Sigmoid colon (tissue), 7 donors: ENCODE measurements around the gene DRD5. TPM values are rescaled to one million over a fixed set of nuclear protein-coding genes. Genes with fewer than 3 reads are reported as not detected.

Source experiments
- DNase-seq: peaks from one replicate; pipeline ENCODE4 v3.0.0-alpha.2; 2019
- H3K27ac ChIP-seq, 4 donors: fragments of 200-600 bp; sonication (generic); one replicate each; pipeline ENCODE4 v1.5.1; 2016 to 2019; ENCODE audit warnings: mild to moderate bottlenecking in 1 of 4
- H3K27me3 ChIP-seq, 3 donors: fragments of 200-600 bp; sonication (generic); one replicate each; pipeline ENCODE4 v1.5.1; 2019; ENCODE audit warnings: mild to moderate bottlenecking in 1 of 3
- H3K36me3 ChIP-seq, 4 donors: fragments of 200-600 bp; sonication (generic); one replicate each; pipeline ENCODE4 v1.5.1; 2016 to 2019
- H3K4me1 ChIP-seq, 4 donors: fragments of 200-600 bp; sonication (generic); one replicate each; pipeline ENCODE4 v1.5.1; 2017 to 2019
- H3K4me3 ChIP-seq, 4 donors: fragments of 200-600 bp; sonication (generic); one replicate each; pipeline ENCODE4 v1.5.1; 2017 to 2019; ENCODE audit warnings: mild to moderate bottlenecking in 2 of 4, moderate library complexity in 1 of 4
- H3K9me3 ChIP-seq, 4 donors: fragments of 200-600 bp in 3 of 4; sonication (generic) in 3 of 4; one replicate each; pipeline versions ENCODE4 v1.5.1 to v1.6.1; 2013 to 2019
- EP300 ChIP-seq, 4 donors: sonication (generic); formaldehyde crosslinking; IDR thresholded peaks; one replicate each; pipeline ENCODE4 v1.6.1; 2017; ENCODE audit warnings: antibody characterized with exemption in 4 of 4
- POLR2A ChIP-seq, 2 donors: fragments of 450-650 bp; IDR thresholded peaks; one replicate each; pipeline ENCODE4 v1.6.1; 2016; ENCODE audit warnings: antibody characterized with exemption in 2 of 2, mild to moderate bottlenecking in 2 of 2, moderate library complexity in 2 of 2
- POLR2AphosphoS5 ChIP-seq, 4 donors: sonication (generic); formaldehyde crosslinking; IDR thresholded peaks; one replicate each; pipeline ENCODE4 v1.6.1; 2017; ENCODE audit warnings: antibody characterized with exemption in 4 of 4
- WGBS, 2 donors: extraction: QIAGEN DNeasy Blood & Tissue Kit; methylation state at CpG; one replicate each; pipeline ENCODE4 v1.1.7; 2013; 5-methylcytosine and 5-hydroxymethylcytosine counted together
- intact Hi-C: fragments of 100-400 bp; cut with DNase I; formaldehyde crosslinking; loops from one replicate; pipeline ENCODE4 v1.15.1; 2023
- polyA plus RNA-seq, 3 donors: library from polyadenylated mRNA; stranded (reverse); fragments of 200-250 nt; gene quantifications; one replicate each; pipeline ENCODE4 v1.2.3, GENCODE V29; 2013
- total RNA-seq, 4 donors: library from RNA; depleted of rRNA; stranded (reverse); fragments of >200 nt; gene quantifications; one replicate each; pipeline ENCODE4 v1.1.0, GENCODE V29; 2016
- TF ChIP-seq, protein P1 (sequence below), 4 experiments: fragments of 450-650 bp in 3 of 4; fragments of 200-600 bp in 1 of 4; IDR thresholded peaks; one replicate each; pipeline ENCODE4 v1.5.1; 2016 to 2019; ENCODE audit warnings: antibody characterized with exemption in 4 of 4, mild to moderate bottlenecking in 3 of 4, moderate library complexity in 2 of 4
- donor health status: healthy with polysubstance abuse.
- donor health status: Bipolar disorder and iron deficiency.
- donor health status: healthy.

The DRD5 gene
- total and polyA plus RNA-seq, 7 donors = 0.03 to 0.54 TPM; not detected in 5

- Histone ChIP-seq H3K27me3 (no peaks in the 10 kb centered on the region), H3K36me3 (no peaks in the 10 kb centered on the region), H3K27ac (no peak overlapping the region), H3K4me3 (no peak overlapping the region), H3K4me1 (no peaks in the 10 kb centered on the region), H3K9me3 (no peaks in the 10 kb centered on the region)
- 63 to 73% methylated on average over 4 of the region's 4 CpGs for WGBS, 2 donors
- TF ChIP-seq POLR2AphosphoS5 (IDR thresholded peaks at IDR 0.05) (no peak), EP300 (IDR thresholded peaks at IDR 0.05) (no peak), POLR2A (IDR thresholded peaks at IDR 0.05) (no peak)
- TF ChIP-seq, protein P1, sequence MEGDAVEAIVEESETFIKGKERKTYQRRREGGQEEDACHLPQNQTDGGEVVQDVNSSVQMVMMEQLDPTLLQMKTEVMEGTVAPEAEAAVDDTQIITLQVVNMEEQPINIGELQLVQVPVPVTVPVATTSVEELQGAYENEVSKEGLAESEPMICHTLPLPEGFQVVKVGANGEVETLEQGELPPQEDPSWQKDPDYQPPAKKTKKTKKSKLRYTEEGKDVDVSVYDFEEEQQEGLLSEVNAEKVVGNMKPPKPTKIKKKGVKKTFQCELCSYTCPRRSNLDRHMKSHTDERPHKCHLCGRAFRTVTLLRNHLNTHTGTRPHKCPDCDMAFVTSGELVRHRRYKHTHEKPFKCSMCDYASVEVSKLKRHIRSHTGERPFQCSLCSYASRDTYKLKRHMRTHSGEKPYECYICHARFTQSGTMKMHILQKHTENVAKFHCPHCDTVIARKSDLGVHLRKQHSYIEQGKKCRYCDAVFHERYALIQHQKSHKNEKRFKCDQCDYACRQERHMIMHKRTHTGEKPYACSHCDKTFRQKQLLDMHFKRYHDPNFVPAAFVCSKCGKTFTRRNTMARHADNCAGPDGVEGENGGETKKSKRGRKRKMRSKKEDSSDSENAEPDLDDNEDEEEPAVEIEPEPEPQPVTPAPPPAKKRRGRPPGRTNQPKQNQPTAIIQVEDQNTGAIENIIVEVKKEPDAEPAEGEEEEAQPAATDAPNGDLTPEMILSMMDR (IDR thresholded peaks at IDR 0.05) = no peak
- DNase-seq = no peak
- intact Hi-C loops = no loop called here
Observed at GRCh38 chr4:9812501-9813340, 31.3 kb downstream of the DRD5 start.

DNA sequence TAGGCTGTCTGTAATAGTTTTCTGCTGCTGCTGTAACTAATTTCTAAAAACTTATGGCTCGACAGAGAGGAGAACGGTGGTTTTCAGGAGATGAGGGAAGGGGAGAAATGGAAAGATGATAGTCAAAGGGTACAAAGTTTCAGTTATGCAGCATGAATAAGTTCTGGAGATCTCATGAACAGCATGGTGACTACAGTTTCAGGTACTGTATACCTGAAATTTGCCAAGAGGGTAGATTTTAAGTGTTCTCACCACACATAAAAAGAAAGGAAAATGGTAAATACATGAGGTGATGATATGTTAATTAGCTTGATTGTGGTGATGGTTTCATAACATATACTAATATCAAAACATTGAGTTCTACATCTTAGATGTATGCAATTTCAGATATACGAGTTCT is 34.9 kb downstream of the DRD5 start:
- TF ChIP-seq EP300 (IDR thresholded peaks at IDR 0.05) (no peak), POLR2AphosphoS5 (IDR thresholded peaks at IDR 0.05) (no peak), POLR2A (IDR thresholded peaks at IDR 0.05) (no peak)
- TF ChIP-seq, protein P1 (IDR thresholded peaks at IDR 0.05) = no peak
- DNase-seq = no peak
- Histone ChIP-seq H3K9me3 (peaks cover 0 to 3% (median 0%) of the 10 kb centered on the region in 4 donors), H3K27me3 (no peaks in the 10 kb centered on the region), H3K36me3 (no peaks in the 10 kb centered on the region), H3K4me1 (no peaks in the 10 kb centered on the region), H3K27ac (no peak overlapping the region), H3K4me3 (no peak overlapping the region)
- WGBS, 2 donors = 87 to 89% methylated on average over 3 of the region's 3 CpGs
- intact Hi-C loops = no loop called here

- TF ChIP-seq POLR2AphosphoS5 (IDR thresholded peaks at IDR 0.05) (no peak), EP300 (IDR thresholded peaks at IDR 0.05) (no peak), POLR2A (IDR thresholded peaks at IDR 0.05) (no peak)
- TF ChIP-seq, protein P1 (IDR thresholded peaks at IDR 0.05) = no peak
- no peak overlapping the region for H3K27ac ChIP-seq
- no peak overlapping the region for H3K4me3 ChIP-seq
- H3K9me3 ChIP-seq = peaks cover 0 to 3% (median 0%) of the 10 kb centered on the region in 4 donors
- WGBS, 2 donors = 73 to 74% methylated on average over 5 of the region's 5 CpGs
- H3K27me3 ChIP-seq = no peaks in the 10 kb centered on the region
- no peak for DNase-seq
- H3K4me1 ChIP-seq = no peaks in the 10 kb centered on the region
- no peaks in the 10 kb centered on the region for H3K36me3 ChIP-seq
- intact Hi-C loops = no loop called here
Observed at GRCh38 chr4:9820343-9820742, 38.9 kb downstream of the DRD5 start.

- TF ChIP-seq, protein P1 (IDR thresholded peaks at IDR 0.05) = no peak
- no peak for TF ChIP-seq EP300 (IDR thresholded peaks at IDR 0.05)
- TF ChIP-seq POLR2A (IDR thresholded peaks at IDR 0.05) = no peak
- no peak for TF ChIP-seq POLR2AphosphoS5 (IDR thresholded peaks at IDR 0.05)
- 45 to 86% methylated on average over 3 of the region's 3 CpGs for WGBS, 2 donors
- H3K27ac ChIP-seq = no peak overlapping the region
- no peaks in the 10 kb centered on the region for H3K4me1 ChIP-seq
- no peak for DNase-seq
- no peaks in the 10 kb centered on the region for H3K27me3 ChIP-seq
- no peak overlapping the region for H3K4me3 ChIP-seq
- intact Hi-C loops = no loop called here
- H3K9me3 ChIP-seq = no peaks in the 10 kb centered on the region
- no peaks in the 10 kb centered on the region for H3K36me3 ChIP-seq
Observed at GRCh38 chr4:9825049-9825448, 43.6 kb downstream of the DRD5 start.
